ENCODE measurements around the gene OR10H5.
A peak's percentile ranks its signal among the peaks of the same experiment; 100 is the strongest.
"Not testable (repeated sequence)": the region's sequence is repeated elsewhere in the genome, so short reads cannot be mapped to it uniquely, and the experiment has no call there.

The OR10H5 gene

DNA sequence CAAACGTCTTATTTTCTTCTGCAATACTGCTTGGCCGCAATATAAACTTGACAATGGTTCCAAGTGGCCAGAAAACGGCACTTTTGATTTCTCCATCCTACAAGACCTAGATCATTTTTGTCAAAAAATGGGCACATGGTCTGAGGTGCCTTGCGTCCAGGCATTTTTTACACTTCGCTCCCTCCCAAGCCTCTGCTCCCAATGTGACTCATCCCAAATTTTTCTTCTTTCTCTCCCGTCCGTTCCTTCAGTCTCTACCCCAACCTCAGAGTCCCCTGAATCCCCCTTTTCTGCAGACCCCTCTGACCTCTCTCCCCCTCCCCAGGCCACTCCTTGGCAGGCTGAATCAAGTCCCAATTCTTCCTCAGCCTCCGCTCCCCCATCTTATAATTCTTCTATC lies 42.3 kb downstream of the OR10H5 start:
- no peaks in the 10 kb centered on the region for H3K36me3 Mint-ChIP-seq (ENCODE audit: low read depth)
- H3K9me3 Mint-ChIP-seq, result no peaks in the 10 kb centered on the region
- H3K27ac Mint-ChIP-seq, result no peak overlapping the region
- no peaks in the 10 kb centered on the region for H3K4me1 Mint-ChIP-seq (ENCODE audit: low read depth)
- no peaks in the 10 kb centered on the region for H3K27me3 Mint-ChIP-seq (ENCODE audit: low read depth)
- no peak overlapping the region for H3K4me3 Mint-ChIP-seq

DNA sequence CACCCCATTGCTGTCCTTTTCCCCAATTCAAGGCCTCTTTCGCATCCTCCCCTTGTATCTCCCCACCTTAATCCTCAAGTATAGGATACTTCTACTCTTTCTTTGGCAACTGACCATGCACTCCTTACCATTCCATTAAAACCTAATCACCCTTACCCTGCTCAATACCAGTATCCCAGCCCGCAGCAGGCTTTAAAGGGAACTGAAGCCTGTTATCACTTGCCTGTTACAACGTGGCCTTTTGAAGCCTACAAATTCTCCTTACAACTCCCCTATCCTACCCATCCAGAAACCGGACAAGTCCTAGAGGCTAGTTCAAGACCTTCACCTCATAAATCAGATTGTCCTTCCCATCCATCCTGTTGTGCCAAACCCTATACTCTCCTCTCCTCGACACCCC lies 44.2 kb downstream of the OR10H5 start:
- Mint-ChIP-seq H3K4me3 (no peak overlapping the region), H3K4me1 (ENCODE audit: low read depth) (peaks cover 5% of the 10 kb centered on the region), H3K27me3 (ENCODE audit: low read depth) (no peaks in the 10 kb centered on the region), H3K9me3 (no peaks in the 10 kb centered on the region), H3K27ac (no peak overlapping the region), H3K36me3 (ENCODE audit: low read depth) (peaks cover 2% of the 10 kb centered on the region)

DNA sequence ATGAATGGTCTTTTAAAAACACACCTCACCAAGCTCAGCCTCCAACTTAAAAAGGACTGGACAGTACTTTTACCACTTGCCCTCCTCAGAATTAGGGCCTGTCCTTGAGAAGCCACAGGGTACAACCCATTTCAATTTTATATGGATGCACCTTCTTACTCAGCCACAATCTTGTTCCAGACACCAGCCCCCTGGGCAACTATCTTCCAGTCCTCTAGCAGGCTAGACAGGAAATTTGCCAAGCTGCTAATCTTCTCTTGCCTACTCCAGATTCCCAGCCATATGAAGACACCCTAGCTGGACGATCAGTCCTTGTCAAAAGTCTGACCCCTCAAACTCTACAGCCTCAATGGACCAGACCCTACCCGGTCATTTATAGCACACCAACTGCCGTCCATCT lies 46.8 kb downstream of the OR10H5 start:
- not testable (repeated sequence) for H3K36me3 Mint-ChIP-seq (ENCODE audit: low read depth); H3K27ac Mint-ChIP-seq; H3K9me3 Mint-ChIP-seq; H3K4me3 Mint-ChIP-seq; H3K27me3 Mint-ChIP-seq (ENCODE audit: low read depth)
- peaks cover 11% of the 10 kb centered on the region for H3K4me1 Mint-ChIP-seq (ENCODE audit: low read depth)

DNA sequence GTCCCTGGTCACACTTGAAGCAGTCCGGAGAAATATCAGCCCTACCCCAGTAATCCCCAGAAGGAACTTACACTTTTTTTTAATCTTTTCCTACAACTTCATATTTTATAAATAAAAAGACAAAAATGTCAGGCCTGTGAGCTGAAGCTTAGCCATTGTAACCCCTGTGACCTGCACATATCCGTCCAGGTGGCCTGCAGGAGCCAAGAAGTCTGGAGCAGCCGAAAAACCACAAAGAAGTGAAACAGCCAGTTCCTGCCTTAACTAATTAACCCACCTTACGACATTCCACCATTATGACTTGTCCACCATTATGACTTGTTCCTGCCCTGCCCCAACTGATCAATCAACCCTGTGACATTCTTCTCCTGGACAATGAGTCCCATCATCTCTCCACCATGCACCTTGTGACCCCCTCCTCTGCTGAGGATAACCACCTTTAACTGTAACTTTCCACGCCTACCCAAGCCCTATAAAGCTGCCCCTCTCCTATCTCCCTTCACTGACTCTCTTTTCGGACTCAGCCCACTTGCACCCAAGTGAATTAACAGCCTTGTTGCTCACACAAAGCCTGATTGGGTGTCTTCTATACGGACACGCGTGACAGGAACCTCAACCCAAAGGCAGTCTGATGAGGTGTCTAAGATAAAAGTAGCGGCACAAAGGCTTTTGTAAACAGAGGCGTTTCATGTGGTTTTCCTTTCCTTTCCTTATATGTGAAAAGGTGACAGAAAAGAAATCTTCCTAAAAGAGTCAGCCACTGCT lies 48.3 kb downstream of the OR10H5 start:
- Mint-ChIP-seq H3K27ac (peak overlapping the region; percentile 99), H3K4me3 (peak overlapping the region; percentile 92), H3K4me1 (ENCODE audit: low read depth) (peaks cover 11% of the 10 kb centered on the region)
- H3K9me3 Mint-ChIP-seq; H3K27me3 Mint-ChIP-seq (ENCODE audit: low read depth); H3K36me3 Mint-ChIP-seq (ENCODE audit: low read depth): not testable (repeated sequence)

DNA sequence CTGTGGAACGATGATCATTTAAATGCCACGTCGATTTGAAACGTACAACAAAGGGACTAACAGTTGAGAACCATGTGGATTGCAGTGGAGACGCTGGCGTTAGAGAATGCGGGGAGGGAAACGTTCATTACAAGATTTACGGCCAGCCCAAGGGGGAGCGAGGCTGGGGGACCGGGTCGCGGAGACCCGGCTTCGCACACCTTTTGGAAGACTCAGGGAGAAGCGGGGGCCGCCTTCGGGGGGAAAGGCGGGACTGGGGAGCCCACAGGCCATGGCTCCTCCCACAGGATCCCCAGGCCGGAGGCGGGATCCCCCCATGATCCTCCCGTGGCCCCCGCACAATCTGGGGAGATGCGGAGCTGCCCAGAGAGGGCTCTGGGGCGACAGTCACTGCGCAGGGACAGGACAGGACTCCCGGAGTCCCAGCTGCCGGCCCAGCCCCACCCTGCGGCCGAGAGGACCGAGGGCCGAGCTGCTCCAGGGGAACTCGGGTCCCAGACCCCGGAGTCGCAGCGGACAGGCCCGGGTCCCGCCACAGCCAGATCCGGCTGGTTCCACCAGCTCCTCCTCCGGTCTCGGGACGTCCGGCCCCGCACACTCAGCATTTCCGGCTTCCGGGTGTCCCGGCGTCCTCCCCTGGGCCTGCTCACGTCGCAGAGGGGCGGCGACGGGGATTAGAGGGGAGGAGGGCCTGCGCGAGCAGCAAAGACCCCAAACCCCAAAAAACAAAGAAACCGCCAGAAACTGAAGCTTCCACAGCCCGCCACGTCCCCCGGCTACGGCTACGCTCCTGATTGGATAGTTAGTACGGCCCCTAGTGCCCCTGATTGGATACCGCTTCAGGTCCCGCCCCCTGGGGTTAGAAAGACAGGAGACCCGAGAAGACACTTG lies 49.1 kb downstream of the OR10H5 start:
- H3K4me1 Mint-ChIP-seq (ENCODE audit: low read depth), result peaks cover 11% of the 10 kb centered on the region
- no peaks in the 10 kb centered on the region for H3K27me3 Mint-ChIP-seq (ENCODE audit: low read depth)
- H3K36me3 Mint-ChIP-seq (ENCODE audit: low read depth), result peaks cover 2% of the 10 kb centered on the region
- H3K4me3 Mint-ChIP-seq, result peak overlapping the region; percentile 92
- no peaks in the 10 kb centered on the region for H3K9me3 Mint-ChIP-seq
- peak overlapping the region; percentile 99 for H3K27ac Mint-ChIP-seq

DNA sequence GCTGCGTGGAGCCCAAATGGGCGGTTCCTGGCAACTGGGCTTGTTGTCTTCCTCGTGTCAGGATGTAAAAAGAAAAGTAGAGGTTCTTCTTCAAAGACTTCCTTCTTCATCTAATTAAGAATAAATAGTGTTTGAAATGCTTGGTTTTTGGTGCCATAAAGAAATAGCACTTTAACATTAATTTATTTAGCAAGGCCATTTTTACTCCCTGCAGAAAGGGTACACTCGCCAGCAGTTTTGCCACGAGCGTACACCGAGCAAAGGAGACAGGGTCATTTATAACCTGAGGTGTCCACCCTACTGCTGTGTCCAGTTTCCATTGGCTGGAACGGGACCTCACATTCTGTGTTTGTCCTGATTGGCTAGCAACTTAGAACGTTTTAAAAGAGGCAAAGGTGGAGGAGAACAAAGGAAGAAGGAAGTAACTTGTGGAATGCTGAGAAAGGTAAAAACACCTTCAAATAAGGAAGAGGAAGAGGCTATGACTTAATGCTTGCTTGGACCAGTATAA lies 49.8 kb downstream of the OR10H5 start:
- Mint-ChIP-seq H3K27ac (peak overlapping the region; percentile 99), H3K4me3 (peak overlapping the region; percentile 85), H3K4me1 (ENCODE audit: low read depth) (peaks cover 11% of the 10 kb centered on the region)

DNA sequence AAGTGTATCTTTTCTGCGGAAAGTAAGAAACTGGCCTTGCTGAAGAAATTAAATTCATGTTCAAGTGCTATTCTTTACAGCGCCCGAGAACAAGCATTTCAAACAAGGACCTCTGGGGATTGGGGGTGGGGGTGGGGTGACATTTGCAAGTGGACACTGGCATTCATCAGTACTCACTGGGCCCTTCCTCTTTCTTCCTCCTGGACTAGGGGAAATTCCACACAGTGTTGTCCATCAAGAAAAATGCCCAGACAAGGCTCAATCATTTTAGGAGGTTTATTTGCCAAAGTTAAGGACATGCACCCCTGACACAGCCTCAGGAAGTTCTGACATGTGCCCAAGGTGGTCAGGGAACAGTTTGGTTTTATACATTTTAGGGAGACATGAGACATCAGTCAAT lies 50.9 kb downstream of the OR10H5 start:
- no peaks in the 10 kb centered on the region for H3K27me3 Mint-ChIP-seq (ENCODE audit: low read depth)
- peaks cover 14% of the 10 kb centered on the region for H3K4me1 Mint-ChIP-seq (ENCODE audit: low read depth)
- H3K27ac Mint-ChIP-seq, result no peak overlapping the region

More for the DNA sequence above, 49.8 kb downstream of the OR10H5 start:
- Mint-ChIP-seq H3K36me3 (ENCODE audit: low read depth) (peaks cover 2% of the 10 kb centered on the region), H3K27me3 (ENCODE audit: low read depth) (no peaks in the 10 kb centered on the region), H3K9me3 (no peaks in the 10 kb centered on the region)

DNA sequence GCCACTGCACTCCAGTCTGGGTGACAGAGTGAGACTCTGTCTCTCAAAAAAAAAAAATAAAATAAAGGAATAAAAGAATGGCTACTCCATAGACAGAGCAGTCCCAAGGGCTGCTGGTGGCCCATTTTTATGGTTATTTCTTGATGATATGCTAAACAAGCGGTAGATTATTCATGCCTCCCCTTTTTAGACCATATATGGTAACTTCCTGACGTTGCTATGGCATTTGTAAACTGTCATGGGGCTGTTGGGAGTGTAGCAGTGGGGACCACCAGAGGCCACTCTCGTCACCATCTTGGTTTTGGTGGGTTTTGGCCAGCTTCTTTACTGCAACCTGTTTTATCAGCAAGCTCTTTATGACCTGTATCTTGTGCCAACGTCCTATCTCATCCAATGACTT lies 52.4 kb downstream of the OR10H5 start:
- H3K27me3 Mint-ChIP-seq (ENCODE audit: low read depth); H3K4me3 Mint-ChIP-seq; H3K36me3 Mint-ChIP-seq (ENCODE audit: low read depth); H3K27ac Mint-ChIP-seq; H3K9me3 Mint-ChIP-seq: not testable (repeated sequence)
- H3K4me1 Mint-ChIP-seq (ENCODE audit: low read depth), result peaks cover 23% of the 10 kb centered on the region

More for the DNA sequence above, 50.9 kb downstream of the OR10H5 start:
- H3K4me3 Mint-ChIP-seq, result peak overlapping the region; percentile 14
- H3K9me3 Mint-ChIP-seq, result no peaks in the 10 kb centered on the region
- H3K36me3 Mint-ChIP-seq (ENCODE audit: low read depth), result peaks cover 2% of the 10 kb centered on the region

DNA sequence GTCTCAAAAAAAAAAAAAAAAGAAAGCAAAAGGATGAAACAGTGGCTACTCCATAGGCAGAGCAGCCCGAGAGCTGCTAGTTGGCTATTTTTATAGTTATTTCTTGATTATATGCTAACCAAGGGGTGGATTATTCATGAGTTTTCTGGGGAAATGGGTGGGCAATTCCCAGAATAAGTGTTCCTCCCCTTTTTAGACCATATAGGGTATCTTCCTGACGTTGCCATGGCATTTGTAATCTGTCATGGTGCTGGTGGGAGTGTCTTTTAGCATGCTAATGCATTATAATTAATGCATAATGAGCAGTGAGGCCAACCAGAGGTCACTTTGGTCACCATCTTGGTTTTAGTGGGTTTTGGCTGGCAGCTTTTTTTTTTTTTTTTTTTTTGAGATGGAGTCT lies 53.4 kb downstream of the OR10H5 start:
- no peak overlapping the region for H3K27ac Mint-ChIP-seq
- H3K36me3 Mint-ChIP-seq (ENCODE audit: low read depth), result peaks cover 5% of the 10 kb centered on the region

DNA sequence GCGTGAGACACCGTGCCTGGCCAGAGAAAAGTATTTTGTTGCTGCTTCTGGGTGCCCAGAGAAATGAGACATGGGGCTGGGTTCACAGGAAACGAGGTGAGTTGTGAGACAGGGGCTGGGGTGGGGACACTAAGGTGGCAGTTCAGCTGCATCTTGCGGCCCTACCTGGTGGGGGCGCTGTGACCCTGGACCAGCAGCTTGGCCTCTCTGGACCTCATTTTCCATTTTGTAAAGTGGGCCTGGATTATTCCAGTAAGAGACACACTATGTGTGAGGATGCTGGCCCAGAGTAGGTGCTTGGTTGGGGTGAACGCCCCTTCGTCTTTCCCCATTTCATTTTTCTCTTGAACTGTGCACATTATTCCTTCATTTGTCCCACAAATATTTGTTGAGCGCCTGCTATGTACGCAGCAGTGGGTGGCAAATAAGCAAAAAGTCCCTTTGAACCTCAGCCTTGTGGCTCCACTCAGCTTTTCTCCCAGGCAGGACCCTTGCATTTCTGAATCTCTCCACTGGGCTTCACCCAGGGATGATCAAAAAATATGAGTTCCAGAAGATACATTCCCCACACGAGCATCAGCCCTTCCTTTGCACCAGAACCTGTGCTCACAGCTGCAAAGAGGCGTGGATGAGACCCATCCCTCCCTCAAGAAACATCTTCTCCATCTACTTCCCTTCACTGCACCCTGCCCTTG lies 54.6 kb downstream of the OR10H5 start:
- peak overlapping the region; percentile 2 for H3K27ac Mint-ChIP-seq
- H3K4me1 Mint-ChIP-seq (ENCODE audit: low read depth), result peaks cover 17% of the 10 kb centered on the region
- no peak overlapping the region for H3K4me3 Mint-ChIP-seq
- no peaks in the 10 kb centered on the region for H3K9me3 Mint-ChIP-seq
- H3K27me3 Mint-ChIP-seq (ENCODE audit: low read depth), result peaks cover 15% of the 10 kb centered on the region
- H3K36me3 Mint-ChIP-seq (ENCODE audit: low read depth), result peaks cover 4% of the 10 kb centered on the region

More for the DNA sequence above, 53.4 kb downstream of the OR10H5 start:
- Mint-ChIP-seq H3K4me1 (ENCODE audit: low read depth) (peaks cover 21% of the 10 kb centered on the region), H3K9me3 (no peaks in the 10 kb centered on the region), H3K4me3 (no peak overlapping the region), H3K27me3 (ENCODE audit: low read depth) (peaks cover 13% of the 10 kb centered on the region)

DNA sequence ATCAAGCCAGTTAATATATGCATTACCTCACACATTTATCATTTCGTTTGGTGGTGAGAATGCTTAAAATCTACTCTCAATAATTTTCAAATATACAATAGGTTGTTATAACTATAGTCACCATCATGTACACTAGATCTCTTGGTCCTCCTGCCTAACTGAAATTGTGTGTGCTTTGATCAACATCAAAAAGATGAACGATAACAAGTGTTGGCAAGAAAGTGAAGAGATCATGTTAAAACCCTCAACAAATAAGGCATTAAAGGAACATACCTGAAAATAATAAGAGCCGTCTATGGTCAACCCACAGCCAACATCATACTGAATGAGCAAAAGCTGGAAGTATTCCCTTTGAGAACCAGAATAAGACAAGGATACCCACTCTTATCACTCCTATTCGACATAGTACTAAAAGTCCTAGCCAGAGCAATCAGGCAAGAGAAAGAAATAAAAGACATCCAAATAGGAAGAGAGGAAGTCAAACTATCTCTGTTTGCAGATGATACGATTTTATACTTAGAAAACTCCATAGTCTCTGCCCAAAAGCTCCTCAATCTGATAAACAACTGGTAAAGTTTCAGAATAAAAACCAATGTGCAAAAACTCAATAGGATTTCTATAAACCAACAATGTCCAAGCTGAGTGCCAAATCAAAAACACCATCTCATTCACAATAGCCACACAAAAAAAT lies 55.9 kb downstream of the OR10H5 start:
- peaks cover 15% of the 10 kb centered on the region for H3K27me3 Mint-ChIP-seq (ENCODE audit: low read depth)
- peaks cover 12% of the 10 kb centered on the region for H3K4me1 Mint-ChIP-seq (ENCODE audit: low read depth)
- no peaks in the 10 kb centered on the region for H3K9me3 Mint-ChIP-seq
- no peak overlapping the region for H3K27ac Mint-ChIP-seq
- H3K4me3 Mint-ChIP-seq, result no peak overlapping the region
- peaks cover 4% of the 10 kb centered on the region for H3K36me3 Mint-ChIP-seq (ENCODE audit: low read depth)

DNA sequence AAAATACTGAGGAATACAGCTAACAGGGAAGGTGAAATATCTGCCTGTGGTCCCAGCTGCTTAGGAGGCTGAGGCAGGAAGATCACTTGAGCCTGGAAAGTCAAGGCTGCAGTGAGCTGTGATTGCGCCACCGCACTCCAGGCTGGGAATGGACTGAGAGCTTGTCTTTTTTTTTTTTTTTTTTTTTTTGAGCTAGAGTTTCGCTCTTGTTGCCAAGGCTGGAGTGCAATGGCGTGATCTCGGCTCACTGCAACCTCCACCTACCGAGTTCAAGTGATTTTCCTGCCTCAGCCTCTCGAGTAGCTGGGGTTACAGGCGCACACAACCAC lies 56.4 kb downstream of the OR10H5 start:
- Mint-ChIP-seq H3K4me1 (ENCODE audit: low read depth) (peaks cover 12% of the 10 kb centered on the region), H3K27me3 (ENCODE audit: low read depth) (peaks cover 15% of the 10 kb centered on the region)
- H3K27ac Mint-ChIP-seq; H3K4me3 Mint-ChIP-seq; H3K36me3 Mint-ChIP-seq (ENCODE audit: low read depth); H3K9me3 Mint-ChIP-seq: not testable (repeated sequence)

DNA sequence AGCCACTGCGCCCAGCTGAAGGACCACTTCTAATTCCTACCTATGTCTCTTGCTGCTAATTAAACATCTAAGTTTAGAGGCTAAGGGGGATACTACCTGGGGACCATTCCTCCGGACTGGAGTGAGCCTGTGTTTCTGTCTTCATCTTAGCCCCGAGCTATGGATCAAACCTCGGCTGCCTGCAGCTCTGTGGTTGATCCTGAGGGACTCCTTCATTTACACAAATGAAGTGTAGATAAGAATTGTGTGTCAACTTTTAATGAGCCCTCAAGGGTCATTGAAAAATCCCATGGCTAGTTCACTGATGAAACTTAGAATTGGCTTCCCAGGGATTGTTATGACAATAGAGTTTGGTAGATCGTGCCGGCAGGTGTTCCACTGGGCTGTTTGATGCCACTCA lies 59.5 kb downstream of the OR10H5 start:
- H3K27ac Mint-ChIP-seq, result no peak overlapping the region
- H3K9me3 Mint-ChIP-seq, result no peaks in the 10 kb centered on the region
- H3K4me3 Mint-ChIP-seq, result no peak overlapping the region
- H3K4me1 Mint-ChIP-seq (ENCODE audit: low read depth), result peaks cover 12% of the 10 kb centered on the region
- H3K27me3 Mint-ChIP-seq (ENCODE audit: low read depth), result peaks cover 15% of the 10 kb centered on the region
- H3K36me3 Mint-ChIP-seq (ENCODE audit: low read depth), result peaks cover 4% of the 10 kb centered on the region

DNA sequence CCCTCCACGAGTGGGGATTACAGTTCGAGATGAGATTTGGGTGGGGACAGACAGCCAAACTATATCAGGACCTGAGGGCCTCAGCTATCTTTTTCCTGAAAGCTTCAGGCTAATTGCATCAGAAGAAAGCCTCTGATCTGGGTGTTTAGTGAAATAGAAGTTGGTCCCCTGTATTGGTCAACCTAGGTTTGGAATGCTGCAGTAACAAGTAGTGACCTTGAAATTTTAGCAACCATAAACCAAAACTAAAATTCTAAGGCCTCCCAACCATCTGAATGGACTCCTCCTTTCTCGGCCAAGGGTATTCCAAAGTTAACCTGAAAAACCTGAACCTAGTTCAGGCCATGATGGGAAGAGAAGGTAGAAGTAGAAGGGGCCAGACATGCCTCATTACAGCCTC lies 62.9 kb downstream of the OR10H5 start:
- no peaks in the 10 kb centered on the region for H3K9me3 Mint-ChIP-seq
- no peak overlapping the region for H3K4me3 Mint-ChIP-seq
- peaks cover 6% of the 10 kb centered on the region for H3K27me3 Mint-ChIP-seq (ENCODE audit: low read depth)
- no peaks in the 10 kb centered on the region for H3K36me3 Mint-ChIP-seq (ENCODE audit: low read depth)
- H3K4me1 Mint-ChIP-seq (ENCODE audit: low read depth), result no peaks in the 10 kb centered on the region
- no peak overlapping the region for H3K27ac Mint-ChIP-seq

All from T-helper 1 cell treated with Interleukin-12 subunit alpha and Interleukin-12 subunit beta and Interleukin-4 antibody, amounts not matched to agents 30 μg/mL and 1 μg/mL, for 36 hours (primary cell).